K562 treated with DMSO at 1 percent for 48 hours (cell line): ENCODE data around the gene SLC12A5. TPM values are rescaled to one million over a fixed set of nuclear protein-coding genes. Genes with fewer than 3 reads are reported as not detected.

Source experiments
- total RNA-seq: library from RNA; unstranded; fragments of 300-600 nt; gene quantifications from 2 replicates; pipeline ENCODE4 v1.2.3, GENCODE V29; 2022; ENCODE audit warnings: low replicate concordance; ENCODE audit errors: extremely low read depth

The SLC12A5 gene
- not detected in 2 replicates for total RNA-seq

GRCh38 chr20:46028772-46029371 lies at the start of gene SLC12A5:
Gene SLC12A5 (plus strand): TSS chr20:46029215. CDS start chr20:46029345, 130 bp downstream.

GRCh38 chr20:46089417-46090388 lies 60.7 kb downstream of the SLC12A5 start, which contains the start of gene NCOA5:
Gene NCOA5 (minus strand): TSS chr20:46089962. CDS start chr20:46079424, 10,538 bp downstream.

Other genes starting within 250 kb of the SLC12A5 start
- not detected in 2 replicates for gene WFDC3, start 237.3 kb upstream of the SLC12A5 start, total RNA-seq
- gene DNTTIP1, start 237.3 kb upstream of the SLC12A5 start, total RNA-seq, result not detected in 2 replicates
- not detected in 2 replicates for gene UBE2C, start 216.6 kb upstream of the SLC12A5 start, total RNA-seq
- not detected in 2 replicates for gene TNNC2, start 201.9 kb upstream of the SLC12A5 start, total RNA-seq
- gene SNX21, start 195.4 kb upstream of the SLC12A5 start, total RNA-seq, result not detected in 2 replicates
- not detected in 2 replicates for gene ACOT8, start 171.8 kb upstream of the SLC12A5 start, total RNA-seq
- not detected in 2 replicates for gene ZSWIM3, start 171.6 kb upstream of the SLC12A5 start, total RNA-seq
- not detected in 2 replicates for gene ZSWIM1, start 148.0 kb upstream of the SLC12A5 start, total RNA-seq
- gene SPATA25, start 141.6 kb upstream of the SLC12A5 start, total RNA-seq, result not detected in 2 replicates
- gene NEURL2, start 138.0 kb upstream of the SLC12A5 start, total RNA-seq, result not detected in 2 replicates
- not detected in 2 replicates for gene CTSA, start 137.9 kb upstream of the SLC12A5 start, total RNA-seq
- gene PLTP, start 117.1 kb upstream of the SLC12A5 start, total RNA-seq, result not detected in 2 replicates
- not detected in 2 replicates for gene PCIF1, start 94.5 kb upstream of the SLC12A5 start, total RNA-seq
- gene ZNF335, start 57.0 kb upstream of the SLC12A5 start, total RNA-seq, result not detected in 2 replicates
- gene MMP9, start 20.3 kb upstream of the SLC12A5 start, total RNA-seq, result not detected in 2 replicates
- not detected in 2 replicates for gene NCOA5, start 60.7 kb downstream of the SLC12A5 start, total RNA-seq
- not detected in 2 replicates for gene CD40, start 89.1 kb downstream of the SLC12A5 start, total RNA-seq